ENCODE data around the gene NUFIP2. TPM values are rescaled to one million over a fixed set of nuclear protein-coding genes. Genes with fewer than 3 reads are reported as not detected.

The NUFIP2 gene
- 23.8 and 41.4 TPM in 2 replicates for total RNA-seq (ENCODE audit: low replicate concordance)

GRCh38 chr17:29293890-29294579 lies at the start of gene NUFIP2:
NUFIP2 (minus strand) TSS chr17:29294148; CDS start chr17:29294059, 89 bp downstream.

GRCh38 chr17:29246628-29247027 lies 47.3 kb downstream of the NUFIP2 start, which contains the start of gene CRYBA1:
CRYBA1 (plus strand) TSS chr17:29246859; CDS start chr17:29246864, 5 bp downstream.

Other genes starting within 250 kb of the NUFIP2 start
- 33.8 and 97.8 TPM in 2 replicates for gene MYO18A, start 113.8 kb downstream of the NUFIP2 start, total RNA-seq (ENCODE audit: low replicate concordance)
- 0.70 TPM in 1 of 2 replicates, not detected in the other for gene CRYBA1, start 47.3 kb downstream of the NUFIP2 start, total RNA-seq (ENCODE audit: low replicate concordance)
- gene TAOK1, start 96.2 kb upstream of the NUFIP2 start, total RNA-seq (ENCODE audit: low replicate concordance) = 36.2 and 37.6 TPM in 2 replicates

Measured in smooth muscle cell of the coronary artery (primary cell).